Activated CD8-positive, alpha-beta T cell treated with anti-CD3 and anti-CD28 coated beads, Interleukin-2, amount 10 ng/mL, durations not matched to agents 7 days and 5 days (primary cell): ENCODE data around the gene NDST1. TPM values are rescaled to one million over a fixed set of nuclear protein-coding genes. Genes with fewer than 3 reads are reported as not detected.

Experiments used
- ATAC-seq: fragments of 150-1000 bp; cut with Tn5 transposase; one replicate; pipeline ENCODE4 v1.10.0; 2021; ENCODE audit warnings: moderate library complexity
- CTCF ChIA-PET: fragments of 350-600 bp; sonication (Branson Sonifier 250); formaldehyde crosslinking; loops from one replicate; lab custom pipeline; 2021; ENCODE audit warnings: antibody characterized with exemption; lab: Charles Lee
- POLR2A ChIA-PET: fragments of 350-600 bp; sonication (Branson Sonifier 250); formaldehyde crosslinking; loops from one replicate; lab custom pipeline; 2021; ENCODE audit warnings: antibody characterized with exemption; lab: Charles Lee
- DNase-seq: peaks from one replicate; pipeline ENCODE4 v3.0.0-alpha.2; 2020
- H3K27ac Mint-ChIP-seq: one replicate; pipeline ENCODE4 v1.8.0; 2021; ENCODE audit warnings: mild to moderate bottlenecking, mixed read lengths
- H3K27me3 Mint-ChIP-seq: one replicate; pipeline ENCODE4 v1.8.0; 2021; ENCODE audit warnings: low read depth, mixed read lengths
- H3K36me3 Mint-ChIP-seq: one replicate; pipeline ENCODE4 v1.8.0; 2021; ENCODE audit warnings: low read depth, mixed read lengths
- H3K4me1 Mint-ChIP-seq: one replicate; pipeline ENCODE4 v1.8.0; 2021; ENCODE audit warnings: low read depth, mixed read lengths
- H3K4me3 Mint-ChIP-seq: one replicate; pipeline ENCODE4 v1.8.0; 2021; ENCODE audit warnings: mild to moderate bottlenecking, mixed read lengths
- H3K9me3 Mint-ChIP-seq: one replicate; pipeline ENCODE4 v1.8.0; 2022; ENCODE audit warnings: mixed read lengths; ENCODE audit not compliant: insufficient read depth
- total RNA-seq, 2 experiments: library from RNA; stranded (reverse); gene quantifications; one replicate each; pipeline ENCODE4 v1.2.3, GENCODE V29; 2021

The NDST1 gene
- total RNA-seq, 2 experiments from 2014 or later = 0.63 TPM

- no peak for DNase-seq
- H3K4me3 Mint-ChIP-seq = no peak overlapping the region
- ChIA-PET POLR2A (interaction anchor here (0.7 kb wide), 1 partner anchor 78 kb away, joined by 3 read pairs; the partner anchor contains the start of gene CD74), CTCF (interaction anchor here (0.9 kb wide), 1 partner anchor 40 kb away, joined by 3 read pairs; the partner anchor contains the start of gene RPS14)
- H3K27ac Mint-ChIP-seq = no peak overlapping the region
- no peak for ATAC-seq
- peaks cover 7% of the 10 kb centered on the region for H3K27me3 Mint-ChIP-seq
- no peaks in the 10 kb centered on the region for H3K9me3 Mint-ChIP-seq
- no peaks in the 10 kb centered on the region for H3K36me3 Mint-ChIP-seq
- no peaks in the 10 kb centered on the region for H3K4me1 Mint-ChIP-seq
These were observed 17.6 kb upstream of the NDST1 start for GRCh38 chr5:150490296-150490669.

- H3K36me3 Mint-ChIP-seq = no peaks in the 10 kb centered on the region
- no peak for DNase-seq
- ChIA-PET CTCF (no interaction called here), POLR2A (interaction anchor here (0.7 kb wide), 1 partner anchor 78 kb away, joined by 3 read pairs; the partner anchor contains the start of gene CD74)
- no peak overlapping the region for H3K27ac Mint-ChIP-seq
- no peak for ATAC-seq
- no peaks in the 10 kb centered on the region for H3K9me3 Mint-ChIP-seq
- no peak overlapping the region for H3K4me3 Mint-ChIP-seq
- H3K27me3 Mint-ChIP-seq = peaks cover 6% of the 10 kb centered on the region
- H3K4me1 Mint-ChIP-seq = no peaks in the 10 kb centered on the region
These were observed 17.2 kb upstream of the NDST1 start for GRCh38 chr5:150490754-150491153.

- H3K27me3 Mint-ChIP-seq = peaks cover 6% of the 10 kb centered on the region
- H3K4me3 Mint-ChIP-seq = no peak overlapping the region
- no peaks in the 10 kb centered on the region for H3K4me1 Mint-ChIP-seq
- ChIA-PET CTCF (interaction anchor here (0.6 kb wide), 1 partner anchor 22 kb away, joined by 3 read pairs; no protein-coding TSS in a partner anchor), POLR2A (no interaction called here)
- no peak overlapping the region for H3K27ac Mint-ChIP-seq
- no peak for DNase-seq
- H3K36me3 Mint-ChIP-seq = no peaks in the 10 kb centered on the region
- no peaks in the 10 kb centered on the region for H3K9me3 Mint-ChIP-seq
- ATAC-seq = no peak
These were observed 16.1 kb upstream of the NDST1 start for GRCh38 chr5:150491876-150492275.

- ATAC-seq (no peak), DNase-seq (no peak)
- POLR2A ChIA-PET = no interaction called here
- H3K27me3 Mint-ChIP-seq = peaks cover 2% of the 10 kb centered on the region
- no peak overlapping the region for H3K27ac Mint-ChIP-seq
- H3K4me1 Mint-ChIP-seq = no peaks in the 10 kb centered on the region
- no peak overlapping the region for H3K4me3 Mint-ChIP-seq
- H3K9me3 Mint-ChIP-seq = no peaks in the 10 kb centered on the region
- CTCF ChIA-PET = no interaction called here
- no peaks in the 10 kb centered on the region for H3K36me3 Mint-ChIP-seq
These were observed 15.3 kb upstream of the NDST1 start for GRCh38 chr5:150492621-150493020.

- ATAC-seq (no peak), DNase-seq (no peak)
- H3K27ac Mint-ChIP-seq = no peak overlapping the region
- ChIA-PET CTCF (no interaction called here), POLR2A (no interaction called here)
- H3K4me3 Mint-ChIP-seq = no peak overlapping the region
- H3K4me1 Mint-ChIP-seq = no peaks in the 10 kb centered on the region
- no peaks in the 10 kb centered on the region for H3K9me3 Mint-ChIP-seq
- no peaks in the 10 kb centered on the region for H3K36me3 Mint-ChIP-seq
- H3K27me3 Mint-ChIP-seq = peaks cover 2% of the 10 kb centered on the region
These were observed 11.8 kb upstream of the NDST1 start for GRCh38 chr5:150496098-150496497.

GRCh38 chr5:150496534-150496933, 11.4 kb upstream of the NDST1 start:
- Mint-ChIP-seq H3K27me3 (peaks cover under 1% of the 10 kb centered on the region), H3K9me3 (no peaks in the 10 kb centered on the region), H3K4me1 (no peaks in the 10 kb centered on the region), H3K36me3 (no peaks in the 10 kb centered on the region), H3K27ac (no peak overlapping the region), H3K4me3 (no peak overlapping the region)
- ChIA-PET CTCF (no interaction called here), POLR2A (interaction anchor here (0.7 kb wide), 1 partner anchor 44 kb away, joined by 3 read pairs; no protein-coding TSS in a partner anchor)
- DNase-seq = no peak
- no peak for ATAC-seq

GRCh38 chr5:150497274-150497988, 10.5 kb upstream of the NDST1 start:
- H3K9me3 Mint-ChIP-seq = no peaks in the 10 kb centered on the region
- ATAC-seq (no peak), DNase-seq (no peak)
- ChIA-PET POLR2A (interaction anchor here (0.7 kb wide), 1 partner anchor 44 kb away, joined by 3 read pairs; no protein-coding TSS in a partner anchor), CTCF (interaction anchor here (1.0 kb wide), 1 partner anchor 39 kb away, joined by 3 read pairs; no protein-coding TSS in a partner anchor)
- no peaks in the 10 kb centered on the region for H3K4me1 Mint-ChIP-seq
- H3K4me3 Mint-ChIP-seq = no peak overlapping the region
- H3K27me3 Mint-ChIP-seq = no peaks in the 10 kb centered on the region
- H3K27ac Mint-ChIP-seq = no peak overlapping the region
- no peaks in the 10 kb centered on the region for H3K36me3 Mint-ChIP-seq

GRCh38 chr5:150497989-150498317, 10.0 kb upstream of the NDST1 start:
- no peak overlapping the region for H3K4me3 Mint-ChIP-seq
- ATAC-seq (no peak), DNase-seq (no peak)
- ChIA-PET POLR2A (no interaction called here), CTCF (interaction anchor here (1.0 kb wide), 1 partner anchor 39 kb away, joined by 3 read pairs; no protein-coding TSS in a partner anchor)
- H3K27ac Mint-ChIP-seq = no peak overlapping the region
- H3K36me3 Mint-ChIP-seq = no peaks in the 10 kb centered on the region
- H3K27me3 Mint-ChIP-seq = no peaks in the 10 kb centered on the region
- H3K9me3 Mint-ChIP-seq = no peaks in the 10 kb centered on the region
- no peaks in the 10 kb centered on the region for H3K4me1 Mint-ChIP-seq

GRCh38 chr5:150498501-150498900, 9.4 kb upstream of the NDST1 start:
- no peaks in the 10 kb centered on the region for H3K27me3 Mint-ChIP-seq
- ATAC-seq = no peak
- DNase-seq = no peak

GRCh38 chr5:150498971-150499370, 9.0 kb upstream of the NDST1 start:
- Mint-ChIP-seq H3K27ac (no peak overlapping the region), H3K4me1 (no peaks in the 10 kb centered on the region), H3K4me3 (no peak overlapping the region), H3K27me3 (no peaks in the 10 kb centered on the region), H3K9me3 (no peaks in the 10 kb centered on the region), H3K36me3 (no peaks in the 10 kb centered on the region)
- ChIA-PET POLR2A (no interaction called here), CTCF (no interaction called here)
- no peak for DNase-seq
- no peak for ATAC-seq

More at GRCh38 chr5:150498501-150498900, 9.4 kb upstream of the NDST1 start:
- Mint-ChIP-seq H3K9me3 (no peaks in the 10 kb centered on the region), H3K36me3 (no peaks in the 10 kb centered on the region), H3K27ac (no peak overlapping the region), H3K4me1 (no peaks in the 10 kb centered on the region), H3K4me3 (no peak overlapping the region)
- ChIA-PET CTCF (interaction anchor here (1.0 kb wide), 1 partner anchor 40 kb away, joined by 3 read pairs; no protein-coding TSS in a partner anchor), POLR2A (no interaction called here)

GRCh38 chr5:150499437-150499956, 8.4 kb upstream of the NDST1 start:
- no peaks in the 10 kb centered on the region for H3K36me3 Mint-ChIP-seq
- CTCF ChIA-PET = no interaction called here
- H3K27ac Mint-ChIP-seq = no peak overlapping the region

GRCh38 chr5:150500328-150500841, 7.5 kb upstream of the NDST1 start:
- no peak overlapping the region for H3K27ac Mint-ChIP-seq
- no peak for ATAC-seq
- CTCF ChIA-PET = no interaction called here

More at GRCh38 chr5:150499437-150499956, 8.4 kb upstream of the NDST1 start:
- H3K4me1 Mint-ChIP-seq = no peaks in the 10 kb centered on the region
- H3K27me3 Mint-ChIP-seq = no peaks in the 10 kb centered on the region
- DNase-seq (no peak), ATAC-seq (peak; percentile 19)
- H3K4me3 Mint-ChIP-seq = no peak overlapping the region
- H3K9me3 Mint-ChIP-seq = no peaks in the 10 kb centered on the region
- POLR2A ChIA-PET = no interaction called here

More at GRCh38 chr5:150500328-150500841, 7.5 kb upstream of the NDST1 start:
- no peak for DNase-seq
- Mint-ChIP-seq H3K4me3 (no peak overlapping the region), H3K4me1 (no peaks in the 10 kb centered on the region), H3K36me3 (no peaks in the 10 kb centered on the region), H3K27me3 (no peaks in the 10 kb centered on the region), H3K9me3 (no peaks in the 10 kb centered on the region)
- POLR2A ChIA-PET = interaction anchor here (0.5 kb wide), 1 partner anchor 734 kb away, joined by 3 read pairs; no protein-coding TSS in a partner anchor
